SH-SY5Y (cell line): ENCODE results near the gene ZMIZ1.

Experiments used
- GATA2 ChIP-seq: IDR thresholded peaks from 2 replicates; pipeline ENCODE4 v1.6.1; 2011; ENCODE audit warnings: mild to moderate bottlenecking, low read depth, low read length
- GATA3 ChIP-seq: IDR thresholded peaks from 2 replicates; pipeline ENCODE4 v1.6.1; 2011; ENCODE audit warnings: low read depth, mild to moderate bottlenecking, low read length, moderate library complexity

DNA sequence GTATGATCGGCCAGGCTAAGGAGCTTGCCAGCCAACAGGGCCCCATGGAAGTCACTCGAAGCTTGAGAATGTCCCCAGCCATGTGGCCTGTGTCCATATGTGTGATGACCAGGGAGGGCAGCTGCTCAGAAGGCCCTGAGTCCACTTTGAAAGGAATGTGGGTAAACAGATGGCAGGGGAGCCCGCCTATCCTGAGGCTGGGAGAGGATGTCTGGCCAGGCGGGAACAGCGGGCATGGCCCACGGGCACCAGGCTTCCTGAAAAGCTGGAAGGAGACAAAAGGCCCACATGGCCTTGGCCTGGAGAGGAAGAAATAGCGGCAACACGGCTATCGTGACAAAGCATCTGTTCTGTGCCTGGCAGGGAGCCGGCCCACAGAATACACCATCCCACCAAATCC, 140.6 kb downstream of the ZMIZ1 start:
- no peak for TF ChIP-seq GATA2
- no peak for TF ChIP-seq GATA3
